ENCODE data around the gene DCD.
"Not testable (repeated sequence)": the region's sequence is repeated elsewhere in the genome, so short reads cannot be mapped to it uniquely, and the experiment has no call there.

Gene DCD

DNA sequence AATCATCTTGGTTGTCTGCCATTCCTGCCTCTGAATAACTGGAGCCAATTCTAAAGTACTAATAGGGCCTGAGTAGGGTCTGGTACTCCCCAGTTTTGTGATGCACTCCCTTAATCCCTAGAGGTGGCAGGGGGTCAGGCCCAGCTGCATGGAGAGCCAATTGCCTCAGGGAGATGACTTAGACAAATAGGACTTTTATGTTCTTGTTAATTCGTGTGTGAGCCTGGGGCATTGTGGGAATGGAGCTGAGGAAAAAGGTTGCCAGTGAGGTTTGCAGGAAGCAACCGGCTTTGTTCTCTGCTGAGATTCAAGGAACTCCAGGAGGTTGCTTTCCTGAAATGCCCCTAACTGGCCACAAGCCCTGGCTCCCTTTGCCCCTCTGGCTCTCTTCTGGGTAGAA, 6.8 kb upstream of the DCD start:
- DNase-seq (ENCODE audit: low read depth in 3 of 3): no peak

DNA sequence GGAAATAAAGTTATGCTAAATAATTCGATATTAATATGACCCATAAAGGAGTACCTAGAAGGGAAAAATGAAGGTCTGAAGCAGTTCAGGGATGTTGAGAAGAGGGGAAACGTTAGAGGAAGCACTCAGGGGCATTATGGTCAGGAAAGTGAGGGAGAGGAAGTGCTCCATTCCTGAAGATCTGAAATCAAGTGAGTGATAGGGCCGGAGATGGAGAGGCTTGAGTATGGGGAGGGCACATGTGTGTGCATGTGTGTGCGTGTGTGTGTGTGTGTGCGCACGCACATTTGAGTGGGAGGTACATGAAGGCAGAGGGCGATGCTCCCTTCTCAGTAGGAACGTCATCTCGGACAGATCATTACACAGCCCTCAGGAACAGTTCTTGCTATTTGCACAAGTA, 4.9 kb upstream of the DCD start:
- DNase-seq (ENCODE audit: low read depth in 3 of 3): no peak

DNA sequence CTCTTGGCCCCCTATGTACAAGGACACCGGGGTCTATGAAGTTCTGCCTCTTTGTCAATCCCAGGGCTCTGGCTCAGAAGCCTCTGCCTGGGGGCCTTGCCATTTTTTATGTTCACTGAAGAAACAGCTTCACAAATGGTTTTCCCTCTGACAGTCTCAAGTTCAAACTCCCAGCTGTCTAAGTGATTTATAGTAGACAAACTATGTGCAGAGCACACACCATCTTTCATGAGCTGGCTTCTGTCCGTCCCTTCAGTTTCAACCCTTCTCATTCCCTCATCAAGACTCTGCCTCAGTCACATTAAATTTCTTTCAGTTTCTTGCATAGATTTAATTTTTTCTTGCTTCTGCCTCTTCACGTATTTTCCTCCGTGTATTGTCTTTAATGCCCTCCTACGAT, 2.7 kb upstream of the DCD start:
- DNase-seq (ENCODE audit: low read depth in 3 of 3): no peak

DNA sequence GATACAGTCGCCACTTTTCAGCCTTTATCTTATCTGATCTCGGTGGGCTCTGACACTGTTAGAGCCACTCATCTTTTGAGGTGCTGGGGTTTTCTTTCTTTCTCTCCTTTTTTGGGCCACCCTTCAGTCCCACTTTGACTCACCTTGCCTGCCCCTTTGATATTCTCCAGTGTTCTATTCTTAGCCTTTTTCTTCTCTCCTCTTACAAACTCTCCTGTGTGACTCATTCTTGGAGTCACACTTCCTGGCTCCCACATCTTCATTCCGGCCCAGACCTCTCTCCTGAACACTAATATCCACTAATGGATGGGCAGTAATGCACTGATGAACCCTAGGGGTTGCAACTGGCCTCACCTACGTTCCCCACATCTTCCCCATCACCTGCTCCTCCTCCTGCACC, 2.2 kb upstream of the DCD start:
- DNase-seq (ENCODE audit: low read depth in 3 of 3): no peak

DNA sequence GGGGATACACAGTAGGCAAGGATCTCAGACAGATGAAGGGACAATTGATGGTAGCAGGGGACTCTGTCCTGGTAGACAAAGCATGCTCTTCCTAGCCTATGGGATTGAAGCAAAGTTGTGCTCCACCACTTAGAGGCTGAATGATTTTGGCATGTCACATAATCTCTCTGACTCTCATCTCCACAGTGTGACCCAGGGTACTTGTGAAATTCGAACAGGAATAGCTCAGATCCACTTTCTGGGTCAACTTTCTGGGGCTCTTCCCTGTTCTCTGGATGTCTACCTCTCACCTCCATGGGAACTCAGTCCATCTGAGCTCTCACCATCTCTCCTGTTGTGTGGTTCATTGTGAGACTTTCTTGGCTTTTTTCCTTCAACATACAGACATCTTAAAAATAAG, 1.7 kb upstream of the DCD start:
- no peak for DNase-seq (ENCODE audit: low read depth in 3 of 3)

DNA sequence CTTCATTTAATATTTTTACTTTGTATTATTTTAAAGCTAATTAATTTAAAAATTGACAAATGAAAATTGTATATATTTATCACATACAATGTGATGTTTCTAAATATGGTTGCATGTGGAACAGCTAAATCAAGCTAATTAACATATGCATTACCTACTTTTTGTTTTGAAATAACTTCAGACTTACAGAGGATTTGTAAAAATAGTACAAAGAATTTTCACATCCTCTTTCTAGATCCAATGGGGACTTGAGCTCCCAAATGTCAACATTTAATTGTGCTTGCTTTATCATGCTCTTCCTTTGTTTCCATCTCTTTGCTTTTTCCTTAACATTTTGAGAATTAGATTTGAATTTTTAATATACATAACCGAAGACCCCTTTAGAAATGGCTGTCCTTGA, 6.6 kb downstream of the DCD start:
- no peak for DNase-seq (ENCODE audit: low read depth in 3 of 3)

DNA sequence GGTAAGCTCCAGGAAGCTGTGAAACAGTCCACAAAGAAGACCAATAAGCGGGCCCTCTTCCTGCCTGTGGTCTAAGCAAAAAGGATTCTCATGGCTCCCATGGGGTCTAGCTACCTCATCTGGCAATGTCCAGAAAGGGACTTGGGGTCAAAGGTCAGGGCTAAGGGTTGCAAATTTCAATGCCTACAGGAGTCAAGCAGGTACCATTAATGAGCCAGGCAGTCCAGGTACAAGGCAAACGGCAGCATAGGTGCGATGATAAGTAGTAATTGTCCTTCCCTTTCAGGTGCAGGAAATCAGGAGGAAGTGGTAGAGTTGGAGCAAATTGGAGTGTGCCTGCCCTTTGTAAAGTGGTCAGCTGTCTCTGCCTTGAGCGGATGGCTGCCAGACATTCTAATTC, 7.1 kb downstream of the DCD start:
- DNase-seq (ENCODE audit: low read depth in 3 of 3): no peak

DNA sequence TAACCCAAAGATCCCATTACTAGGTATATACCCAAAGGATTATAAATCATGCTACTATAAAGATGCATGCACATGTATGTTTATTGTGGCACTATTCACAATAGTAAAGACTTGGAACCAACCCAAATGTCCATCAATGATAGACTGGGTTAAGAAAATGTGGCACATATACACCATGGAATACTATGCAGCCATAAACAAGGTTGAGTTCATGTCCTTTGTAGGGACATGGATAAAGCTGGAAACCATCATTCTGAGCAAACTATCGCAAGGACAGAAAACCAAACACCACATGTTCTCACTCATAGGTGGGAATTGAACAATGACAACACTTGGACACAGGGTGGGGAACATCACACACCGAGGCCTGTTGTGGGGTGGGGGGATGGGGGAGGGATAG, 9.1 kb downstream of the DCD start:
- DNase-seq (ENCODE audit: low read depth in 3 of 3): not testable (repeated sequence)

DNA sequence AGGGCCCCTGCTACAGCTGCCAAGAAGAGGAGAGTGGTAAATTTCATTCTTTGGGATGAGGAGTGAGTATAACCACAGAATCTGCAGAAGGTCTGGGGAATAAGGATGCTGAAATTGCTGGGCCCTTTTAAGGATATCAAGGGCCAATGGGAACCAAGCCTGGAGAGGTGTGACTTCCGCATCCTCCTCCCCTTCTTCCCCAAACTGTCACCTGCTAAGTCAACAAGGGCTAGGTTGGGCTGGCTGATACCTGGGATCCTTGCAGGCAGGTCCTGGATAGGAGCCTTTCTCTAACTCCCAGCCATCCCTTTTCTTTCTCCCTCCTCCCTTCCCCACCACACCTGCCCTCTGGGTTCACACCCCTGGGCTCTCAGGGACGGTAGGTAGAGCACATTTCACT, 13.4 kb downstream of the DCD start, which contains the start of gene LACRT:
Gene LACRT, minus strand, starts transcription at position 101 of the 400 bp plus-strand sequence. Its CDS starts 54 bp downstream, at position 47.
- no peak for DNase-seq (ENCODE audit: low read depth in 3 of 3)

DNA sequence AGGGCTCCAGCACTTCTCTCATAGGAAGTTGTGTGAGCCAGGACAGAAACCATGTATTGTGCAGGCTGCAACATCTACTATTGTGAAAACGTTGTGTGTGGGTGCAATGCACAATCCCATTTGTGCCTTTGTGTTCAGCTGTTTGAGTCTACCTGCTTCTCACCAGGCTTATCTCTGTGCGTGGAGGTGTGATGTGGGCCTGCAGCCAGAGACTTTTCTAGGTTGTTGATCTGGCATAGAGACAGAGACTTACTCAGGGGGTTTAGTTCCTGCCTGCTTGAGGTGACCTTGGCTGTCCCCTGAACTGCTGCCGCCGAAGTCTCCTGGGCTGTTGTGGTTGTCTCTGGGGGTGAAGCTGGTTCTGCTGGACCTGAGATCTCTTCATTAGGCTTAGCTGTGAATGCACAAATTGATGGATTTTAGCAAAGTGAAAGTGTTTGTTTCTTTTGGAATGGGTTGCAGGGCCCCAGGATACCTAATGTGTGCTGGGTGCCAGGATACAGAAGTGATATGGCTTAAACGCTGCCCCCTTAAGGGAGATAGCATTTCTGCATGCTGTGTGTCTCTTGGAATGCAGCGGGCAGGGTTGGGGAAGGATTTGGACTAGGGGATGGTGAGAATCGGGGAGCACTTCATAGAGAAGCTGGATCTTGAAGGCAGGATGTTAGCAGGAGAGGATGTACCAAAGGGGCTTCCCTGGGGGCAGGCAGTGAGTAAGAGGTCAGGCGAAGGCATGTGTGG, 16.0 kb downstream of the DCD start:
- no peak for DNase-seq (ENCODE audit: low read depth in 3 of 3)

DNA sequence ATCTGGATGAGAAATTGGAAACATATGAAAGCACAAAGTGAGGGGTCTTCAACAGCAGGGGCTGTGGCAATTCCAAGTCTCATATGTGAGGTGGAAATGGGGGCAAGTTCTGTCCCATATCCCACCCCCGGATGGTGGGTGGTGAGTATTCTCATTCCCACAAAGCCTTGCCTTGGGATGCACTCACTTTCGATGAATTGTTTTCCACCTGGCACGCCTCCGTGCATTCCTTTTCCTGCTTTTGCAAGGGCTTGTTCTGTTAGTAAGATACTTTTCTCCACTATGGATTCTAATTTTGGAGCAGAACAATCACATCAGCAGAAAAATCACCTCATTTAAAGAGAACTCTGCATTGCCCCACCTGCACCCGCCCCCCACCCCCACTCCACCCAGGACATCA, 16.6 kb downstream of the DCD start:
- no peak for DNase-seq (ENCODE audit: low read depth in 3 of 3)

DNA sequence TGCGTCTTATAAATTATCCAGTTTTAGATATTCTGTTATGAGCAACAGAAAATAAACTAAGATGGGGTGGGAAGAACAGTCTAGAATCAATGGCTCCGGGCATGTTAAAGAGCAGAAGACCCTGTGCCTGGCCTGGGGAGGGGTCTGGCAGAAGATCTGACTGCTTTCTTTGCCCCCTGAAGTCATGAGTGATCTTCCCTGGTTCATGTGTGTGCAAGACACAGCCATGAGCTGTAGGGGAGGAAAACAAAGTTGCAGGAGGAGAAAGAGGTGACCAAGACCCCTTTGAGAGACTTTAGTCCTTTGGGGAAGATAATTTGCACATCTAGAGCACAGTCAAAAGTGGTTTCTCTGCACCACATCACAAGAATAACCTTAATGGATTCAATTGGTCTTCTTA, 18.2 kb downstream of the DCD start:
- no peak for DNase-seq (ENCODE audit: low read depth in 3 of 3)

DNA sequence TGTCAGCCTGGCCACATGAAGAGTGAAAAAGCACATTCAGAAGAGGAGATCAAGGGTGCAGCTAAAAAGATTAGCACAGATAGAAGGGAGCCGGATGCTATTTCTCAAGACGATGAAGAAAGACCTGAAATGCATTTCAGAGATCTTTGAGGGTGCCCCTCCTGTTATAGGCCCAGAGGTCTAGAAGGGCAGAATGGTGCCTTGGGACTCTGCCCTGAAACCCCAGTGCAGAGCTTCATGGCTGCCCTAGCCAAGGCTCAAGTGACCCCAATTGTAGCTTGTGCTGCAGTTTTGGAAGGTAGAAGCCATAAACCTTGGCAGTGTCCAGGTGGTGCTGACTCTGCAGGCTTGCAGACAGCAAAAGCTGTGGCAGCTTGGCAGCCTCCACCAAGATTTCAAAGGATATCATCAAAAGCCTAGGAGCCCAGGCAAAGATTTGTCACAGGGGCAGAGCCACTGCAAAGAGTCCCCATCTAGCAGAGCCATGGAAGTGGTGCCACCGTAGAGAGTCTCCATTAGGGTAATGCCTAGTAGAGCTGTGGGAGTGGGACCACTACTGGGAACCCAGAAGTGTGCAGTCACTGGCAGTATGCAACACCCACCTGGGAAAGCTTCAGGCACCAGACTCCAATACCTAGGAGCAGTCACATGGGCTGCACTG, 19.8 kb downstream of the DCD start:
- DNase-seq (ENCODE audit: low read depth in 3 of 3): no peak

DNA sequence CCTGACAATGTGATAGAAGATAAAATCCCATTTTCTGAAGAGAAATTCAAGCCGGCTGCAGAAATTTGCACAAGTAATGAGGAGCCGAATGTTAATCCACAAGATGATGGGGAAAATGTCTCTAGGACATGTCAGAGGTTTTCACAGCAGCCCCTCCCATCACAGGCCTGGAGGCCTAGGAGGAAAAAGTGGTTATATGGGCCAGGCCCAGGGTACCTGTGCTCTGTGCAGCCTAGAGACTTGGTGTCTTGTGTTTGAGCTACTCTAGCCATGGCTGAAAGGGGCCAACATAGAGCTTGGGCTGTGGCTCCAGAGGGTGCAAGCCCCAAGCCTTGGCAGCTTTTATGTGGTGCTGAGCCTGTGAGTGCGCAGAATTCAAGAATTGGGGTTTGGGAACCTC, 20.9 kb downstream of the DCD start:
- DNase-seq (ENCODE audit: low read depth in 3 of 3): no peak

DNA sequence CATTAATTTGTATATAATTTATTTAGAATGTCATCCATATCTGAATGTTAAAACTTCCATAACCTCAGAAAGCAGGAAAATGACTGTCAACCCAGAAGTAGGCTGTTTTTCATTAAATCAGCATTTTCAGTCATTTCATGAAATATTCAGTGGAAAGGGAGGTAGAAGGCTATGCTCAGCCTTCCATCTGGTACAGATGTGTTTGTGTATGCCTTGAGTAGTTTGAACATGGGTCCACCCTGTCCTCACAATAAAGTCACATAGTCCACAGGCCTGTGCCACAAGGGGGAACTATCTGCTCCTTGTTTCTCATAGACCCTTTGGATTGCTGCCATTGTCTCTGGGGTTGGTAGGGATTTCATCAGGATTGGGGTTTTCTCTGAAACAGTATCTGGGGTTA, 22.6 kb downstream of the DCD start:
- DNase-seq (ENCODE audit: low read depth in 3 of 3): no peak

DNA sequence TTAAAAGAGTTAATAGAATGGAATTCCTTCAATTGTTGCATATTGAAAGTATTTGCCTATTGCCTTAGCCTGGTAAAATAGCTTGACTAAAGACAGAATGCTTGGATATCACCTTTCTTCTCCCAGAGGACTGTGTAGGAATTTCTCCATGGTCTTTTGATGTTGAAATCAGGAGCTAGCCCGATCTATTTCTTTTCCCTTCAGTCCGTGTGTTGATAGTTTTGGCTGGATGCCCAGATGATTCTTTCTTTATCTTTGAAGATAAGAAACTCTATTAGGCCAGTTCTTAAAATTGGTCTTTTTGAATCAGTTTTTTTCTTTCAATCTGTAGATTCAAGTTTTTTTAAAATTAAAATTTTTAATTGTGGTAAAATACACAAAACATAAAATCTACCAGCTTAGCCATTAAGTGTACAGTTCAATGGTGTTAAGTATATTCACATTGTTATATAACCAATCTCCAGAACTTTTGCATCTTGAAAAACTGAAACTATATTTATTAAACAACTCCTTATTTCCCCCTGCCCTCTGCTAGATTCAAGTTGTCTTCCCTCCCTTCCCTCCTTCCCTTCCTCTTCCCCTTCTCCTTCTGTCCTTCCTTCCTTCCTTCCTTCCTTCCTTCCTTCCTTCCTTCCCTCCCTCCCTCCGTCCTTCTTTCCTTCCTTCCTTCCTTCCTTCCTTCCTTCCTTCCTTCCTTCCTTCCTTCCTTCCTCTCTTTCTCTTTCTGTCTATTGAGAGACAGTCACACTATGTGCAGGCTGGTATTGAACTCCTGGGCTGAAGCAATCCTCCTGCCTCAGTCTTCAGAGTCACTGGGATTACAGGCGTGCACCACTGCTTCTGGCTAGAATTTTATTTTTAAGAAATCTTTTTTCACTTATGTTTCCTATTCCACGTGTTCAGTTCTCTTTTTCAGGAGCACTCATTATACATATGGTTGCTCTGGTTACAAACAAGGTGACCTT, 23.6 kb downstream of the DCD start:
- DNase-seq (ENCODE audit: low read depth in 3 of 3): no peak

DNA sequence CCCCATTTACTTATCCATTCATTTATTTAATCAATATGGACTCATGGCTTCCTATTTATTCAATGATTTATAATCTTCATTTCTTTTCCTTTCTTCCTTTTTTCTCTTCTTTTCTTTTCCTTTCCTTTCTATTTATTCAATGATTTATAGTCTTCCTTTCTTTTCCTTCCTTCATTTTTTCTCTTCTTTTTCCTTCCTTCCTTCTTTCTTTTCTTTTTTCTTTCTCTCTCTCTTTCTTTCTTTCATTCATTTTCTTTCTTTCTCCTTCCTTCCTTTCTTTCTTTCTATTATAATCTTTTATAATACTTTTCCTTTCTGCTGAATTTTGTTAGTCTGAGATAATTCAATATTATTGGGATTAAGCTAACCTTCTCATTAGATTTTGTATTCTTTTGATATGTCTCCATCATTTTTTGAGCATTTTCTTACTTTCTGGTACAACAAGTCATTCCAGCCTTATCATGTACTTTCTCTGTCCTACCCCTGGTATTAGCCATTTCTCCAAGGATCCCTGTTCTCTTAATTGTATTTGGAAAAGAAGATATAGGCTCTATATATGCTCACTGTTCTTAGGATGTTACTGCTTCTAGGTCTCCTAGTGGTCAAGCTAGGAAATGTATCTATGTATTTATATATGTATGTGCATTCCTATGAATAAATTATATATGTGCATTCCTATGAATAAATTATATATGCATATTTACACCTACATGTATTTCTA, 25.5 kb downstream of the DCD start:
- no peak for DNase-seq (ENCODE audit: low read depth in 3 of 3)

DNA sequence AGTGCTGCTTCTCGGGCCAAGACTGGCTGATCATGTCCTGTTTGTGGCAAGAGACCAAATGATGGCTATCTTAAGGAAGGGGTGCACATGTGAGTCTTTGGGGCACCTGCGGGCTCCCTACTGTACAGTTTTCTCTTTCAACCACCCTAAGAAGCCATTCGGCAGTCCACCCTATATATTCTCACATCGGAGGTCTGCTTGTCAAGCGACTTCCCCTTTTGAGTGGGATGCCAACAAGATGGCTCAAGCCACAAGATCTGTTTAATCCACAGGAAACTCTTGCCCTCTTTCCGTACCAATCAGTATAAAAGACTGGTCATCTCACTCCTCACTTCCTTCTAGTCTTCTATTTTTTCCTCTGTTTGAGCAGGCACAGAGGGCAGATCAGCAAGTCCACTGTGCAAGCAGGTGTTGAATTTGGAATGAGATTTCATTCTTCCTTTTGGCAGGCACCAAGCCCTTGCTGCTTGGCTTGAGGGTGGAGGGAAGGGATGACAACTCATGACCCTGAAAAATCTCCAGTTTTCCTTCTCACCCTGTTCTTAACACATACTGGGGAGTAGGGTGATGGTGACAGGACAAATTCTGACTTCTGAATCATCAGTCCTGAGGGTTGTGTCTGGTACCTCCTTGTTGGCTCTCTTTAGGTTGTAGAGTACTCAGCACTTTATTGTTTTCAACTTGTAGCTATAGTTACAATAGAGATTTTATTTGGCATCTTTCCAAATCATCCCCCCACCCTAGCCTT, 31.1 kb downstream of the DCD start:
- no peak for DNase-seq (ENCODE audit: low read depth in 3 of 3)

DNA sequence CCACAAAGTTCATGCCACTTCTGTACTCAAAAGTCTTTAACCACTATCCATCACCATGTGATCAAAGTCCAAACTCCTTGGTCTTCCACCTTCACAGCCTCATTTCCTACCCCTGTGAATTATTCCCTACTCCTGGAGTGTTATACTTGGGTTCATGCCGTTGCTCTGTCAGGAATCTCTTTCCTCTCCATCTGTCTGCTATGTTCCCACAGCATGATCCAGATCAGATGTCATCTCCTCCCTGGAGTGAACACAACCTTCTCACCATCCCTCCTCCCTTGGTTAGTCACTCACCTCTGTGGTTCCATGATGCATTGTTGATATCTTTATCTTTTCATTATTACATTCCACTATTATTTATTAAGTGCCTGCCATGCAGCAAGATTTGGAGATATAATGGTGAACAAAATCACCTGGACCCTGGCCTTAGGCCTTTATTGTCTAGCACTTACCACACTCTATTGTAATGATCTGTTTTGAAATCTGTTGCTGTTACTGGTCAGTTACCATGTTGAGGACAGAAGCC, 35.9 kb downstream of the DCD start:
- DNase-seq (ENCODE audit: low read depth in 3 of 3): no peak

DNA sequence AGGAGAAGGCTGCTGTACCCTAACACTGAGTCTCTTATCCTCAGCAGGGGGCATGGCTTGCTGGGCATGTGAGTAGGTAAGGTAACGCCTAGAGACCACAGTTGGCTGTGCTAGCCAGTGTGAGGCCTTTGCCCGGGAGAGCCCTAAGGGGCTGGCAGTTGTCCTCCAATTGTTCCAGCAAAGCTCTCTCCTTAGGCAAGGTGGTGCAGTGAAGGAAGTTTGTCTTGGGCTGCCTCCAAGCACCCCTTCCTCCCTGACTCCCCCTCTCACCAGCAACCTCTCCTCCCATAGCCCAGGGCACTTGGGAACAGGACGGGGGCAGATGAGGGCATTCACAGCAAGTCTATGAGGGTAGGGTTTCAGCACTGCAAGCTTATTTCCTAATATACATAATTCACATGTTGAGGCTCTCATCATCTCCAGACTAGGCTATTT, 36.4 kb downstream of the DCD start:
- no peak for DNase-seq (ENCODE audit: low read depth in 3 of 3)

DNA sequence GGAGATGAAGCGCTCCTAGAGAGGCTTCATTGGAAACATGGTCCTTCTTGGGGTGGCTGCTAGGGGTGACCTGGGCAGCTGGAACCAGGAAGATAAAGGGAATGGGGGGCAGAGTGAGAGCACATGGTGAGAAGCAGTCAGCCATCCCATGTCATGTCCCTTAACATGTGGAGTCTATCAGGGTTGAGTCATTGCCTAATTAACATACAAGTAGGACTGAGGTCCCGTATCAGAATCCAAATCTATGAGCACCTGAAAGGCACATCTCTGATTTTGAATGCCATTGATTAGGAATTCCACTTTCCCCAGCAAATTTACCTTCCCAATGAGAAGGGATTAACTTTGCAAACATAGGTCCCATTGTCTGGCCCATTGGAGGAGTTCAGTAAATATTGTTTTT, 39.4 kb downstream of the DCD start:
- no peak for DNase-seq (ENCODE audit: low read depth in 3 of 3)
